Glomerular visceral epithelial cell (primary cell): ENCODE results near the gene XRCC1.

Source experiments
- DNase-seq: peaks from one replicate; pipeline ENCODE4 v3.0.0-alpha.2; 2016; ENCODE audit errors: extremely low spot score

XRCC1 gene, protein sequence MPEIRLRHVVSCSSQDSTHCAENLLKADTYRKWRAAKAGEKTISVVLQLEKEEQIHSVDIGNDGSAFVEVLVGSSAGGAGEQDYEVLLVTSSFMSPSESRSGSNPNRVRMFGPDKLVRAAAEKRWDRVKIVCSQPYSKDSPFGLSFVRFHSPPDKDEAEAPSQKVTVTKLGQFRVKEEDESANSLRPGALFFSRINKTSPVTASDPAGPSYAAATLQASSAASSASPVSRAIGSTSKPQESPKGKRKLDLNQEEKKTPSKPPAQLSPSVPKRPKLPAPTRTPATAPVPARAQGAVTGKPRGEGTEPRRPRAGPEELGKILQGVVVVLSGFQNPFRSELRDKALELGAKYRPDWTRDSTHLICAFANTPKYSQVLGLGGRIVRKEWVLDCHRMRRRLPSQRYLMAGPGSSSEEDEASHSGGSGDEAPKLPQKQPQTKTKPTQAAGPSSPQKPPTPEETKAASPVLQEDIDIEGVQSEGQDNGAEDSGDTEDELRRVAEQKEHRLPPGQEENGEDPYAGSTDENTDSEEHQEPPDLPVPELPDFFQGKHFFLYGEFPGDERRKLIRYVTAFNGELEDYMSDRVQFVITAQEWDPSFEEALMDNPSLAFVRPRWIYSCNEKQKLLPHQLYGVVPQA

DNA sequence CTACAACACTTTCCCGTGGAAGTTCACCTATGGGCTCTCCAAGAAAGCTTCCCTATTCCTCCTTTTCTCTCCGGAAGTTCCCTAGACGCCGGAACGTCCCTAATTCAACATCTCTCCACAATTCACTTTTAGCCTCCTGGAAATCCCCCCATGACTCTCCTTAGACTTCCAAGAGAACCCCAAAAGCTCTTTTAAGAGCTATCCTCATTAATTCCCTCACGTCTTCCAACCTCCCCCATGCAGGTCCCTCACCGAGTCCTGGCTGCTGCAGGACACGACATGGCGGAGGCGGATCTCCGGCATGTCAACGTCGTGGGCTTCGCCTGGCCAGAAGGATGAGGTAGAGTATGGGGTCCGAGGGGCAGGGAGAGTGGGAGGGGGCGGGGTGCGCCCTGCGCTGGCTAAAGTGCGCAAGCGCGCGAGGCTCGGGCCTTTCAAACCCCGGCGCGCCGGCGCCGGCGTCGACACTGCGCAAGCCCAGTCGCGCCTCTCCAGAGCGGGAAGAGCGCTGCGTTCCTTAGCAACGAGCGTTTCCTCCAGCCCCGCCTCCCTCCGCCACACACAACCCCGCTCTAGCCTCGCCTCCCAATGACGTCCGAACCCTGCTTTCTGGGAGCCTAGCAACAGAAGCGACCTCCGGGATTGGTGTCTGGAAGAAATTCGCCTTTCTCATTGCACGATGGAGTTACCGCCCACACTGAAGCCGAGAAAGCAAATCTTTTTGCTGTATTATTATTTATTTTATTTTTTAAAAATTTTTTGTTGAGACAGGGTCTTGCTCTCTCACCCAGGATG, at the start of gene XRCC1, which contains the start of gene PINLYP:
TSS of gene XRCC1 (minus strand) at position 372 of the 795 bp plus-strand sequence. CDS start at position 303, 69 bp downstream.
TSS of gene PINLYP (plus strand) at position 646 of the 795 bp plus-strand sequence. CDS start 1,391 bp downstream, outside the sequence.
- DNase-seq, result peak; percentile 99

DNA sequence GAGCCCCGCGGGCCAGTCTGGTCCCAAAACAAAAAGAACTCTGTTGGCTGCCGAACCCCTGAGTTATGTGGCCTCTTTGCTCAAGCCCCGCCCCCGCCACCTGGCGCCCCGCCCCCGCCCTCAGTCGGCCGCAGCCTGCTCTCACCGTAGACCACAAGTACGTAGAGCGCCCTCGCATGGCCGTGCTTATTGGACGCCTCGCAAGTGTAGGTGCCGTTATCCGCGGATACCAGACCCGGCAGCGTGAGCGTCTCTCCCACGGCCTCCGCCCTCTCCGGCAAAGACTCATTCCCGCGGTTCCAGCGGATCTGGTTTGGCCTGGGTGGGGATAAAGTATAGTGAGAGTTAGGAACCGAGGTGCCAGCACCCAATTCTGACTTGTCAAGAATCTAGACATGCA, 49.6 kb upstream of the XRCC1 start:
- no peak for DNase-seq

DNA sequence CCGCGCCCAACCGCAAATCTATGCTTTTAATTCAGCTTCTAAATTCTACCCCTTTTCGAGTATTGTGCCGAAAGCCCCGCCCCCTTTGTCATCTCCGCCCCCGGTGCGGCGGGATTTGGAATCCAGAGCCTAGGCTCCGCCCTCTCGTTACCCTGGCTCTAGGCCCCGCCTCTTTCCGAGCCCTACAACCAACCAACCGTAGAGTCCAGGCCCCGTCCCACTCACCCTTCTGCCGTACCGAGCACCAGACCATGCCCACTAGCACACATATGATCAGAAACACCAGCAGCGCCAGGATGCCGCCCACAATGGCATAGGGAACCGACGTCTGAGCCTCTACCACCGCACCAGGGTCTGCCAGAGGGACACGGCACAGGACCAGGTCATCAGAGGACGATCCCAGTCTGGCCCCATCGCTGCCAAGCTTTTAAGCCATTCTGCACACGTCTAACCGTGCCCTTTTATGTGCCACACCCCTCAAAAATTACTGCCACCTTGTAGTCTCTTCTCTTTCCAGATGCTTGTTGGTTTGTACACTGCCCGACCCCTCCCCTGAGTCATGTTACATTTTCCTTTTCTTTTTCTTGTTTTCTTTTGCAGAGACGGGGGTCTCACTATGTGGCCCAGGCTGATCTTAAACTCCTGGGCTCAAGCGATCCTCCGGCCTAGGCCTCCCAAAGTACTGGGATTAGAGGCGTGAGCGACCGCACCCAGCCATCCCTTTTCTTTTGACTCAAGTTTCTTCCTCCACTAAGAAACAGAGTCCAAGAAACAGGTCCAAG, 48.8 kb upstream of the XRCC1 start:
- DNase-seq, result no peak

DNA sequence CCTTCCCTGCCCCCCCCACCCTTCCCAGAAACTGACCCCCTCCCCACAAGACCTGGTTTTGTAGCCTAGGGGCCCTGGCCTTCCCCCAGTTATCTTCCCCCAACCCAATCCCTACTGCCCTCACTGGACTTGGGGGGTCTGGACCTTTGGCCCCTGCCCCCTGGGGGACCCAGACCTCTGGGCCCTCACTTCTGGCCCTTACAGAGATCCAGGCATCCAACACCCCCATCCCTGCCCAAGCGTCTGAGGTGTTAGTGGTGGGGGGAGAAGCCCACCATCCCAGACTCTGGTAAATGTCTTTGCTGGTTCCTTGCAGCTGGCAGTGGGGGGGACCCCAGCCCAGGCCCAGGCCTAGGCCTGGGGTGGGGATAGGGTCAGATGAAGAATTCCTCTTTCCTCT, 47.6 kb upstream of the XRCC1 start:
- DNase-seq, result no peak

DNA sequence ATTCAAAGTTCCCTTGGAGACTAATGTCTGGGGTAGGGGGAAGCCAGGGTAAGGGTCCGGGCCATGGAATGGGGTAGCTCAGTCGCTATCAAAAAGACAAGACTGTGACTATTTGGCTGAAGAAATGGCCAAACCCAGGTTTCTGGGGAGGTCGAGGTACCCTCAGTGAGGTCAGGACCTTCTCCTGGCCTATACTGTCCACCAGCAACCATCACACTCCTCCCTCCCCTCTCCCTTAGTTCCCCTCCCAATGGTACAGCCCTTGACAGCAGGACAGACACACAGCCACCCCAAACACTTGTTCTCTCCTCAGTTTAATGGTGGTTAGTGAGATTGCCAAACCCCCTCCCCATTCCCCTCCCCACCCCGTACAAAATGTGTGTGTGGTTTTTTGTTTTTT, 46.7 kb upstream of the XRCC1 start:
- no peak for DNase-seq

DNA sequence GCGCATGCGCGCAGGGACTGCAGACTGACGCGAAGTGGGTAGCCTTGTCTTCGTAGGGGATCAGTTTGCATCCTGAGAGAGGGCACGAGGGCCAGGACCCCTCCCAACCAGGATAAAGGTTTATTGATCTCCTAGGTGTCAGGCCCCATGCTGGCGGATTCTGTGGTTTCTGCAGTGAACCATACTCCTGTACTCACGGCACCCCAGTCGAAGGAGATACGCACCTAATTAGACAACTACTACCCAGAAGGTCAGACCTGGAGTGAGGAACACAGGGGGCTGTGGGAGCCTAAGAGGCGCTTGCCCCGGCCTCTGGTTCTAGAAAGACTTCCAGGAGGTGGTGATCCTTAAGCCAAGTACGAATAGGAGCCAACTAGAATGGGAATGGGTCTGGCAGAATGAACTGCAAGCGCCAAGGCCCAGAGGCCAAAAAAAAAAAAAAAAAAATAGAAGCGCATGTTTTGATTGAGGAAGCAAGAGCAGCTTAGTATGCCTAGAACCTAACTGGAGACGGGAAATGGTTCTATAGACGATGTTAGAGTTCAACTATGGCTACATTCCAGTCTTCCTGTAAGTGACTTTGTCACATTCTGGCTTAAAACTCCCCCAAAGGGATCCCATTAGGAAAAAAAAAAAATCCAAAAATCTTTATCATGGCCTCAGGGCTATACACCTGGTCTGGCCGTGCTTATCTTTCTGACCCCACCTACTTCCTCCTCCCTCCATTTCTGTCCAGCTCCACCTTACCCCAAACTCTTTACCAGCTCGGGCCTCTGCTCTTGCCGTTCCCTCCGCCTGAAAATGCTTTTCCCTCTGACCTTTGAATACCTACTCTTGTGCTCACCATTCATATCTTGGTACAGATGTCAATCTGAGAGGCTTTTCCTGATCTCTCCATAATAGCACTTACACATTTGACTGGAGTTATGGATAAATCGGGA, 45.0 kb upstream of the XRCC1 start:
- no peak for DNase-seq

DNA sequence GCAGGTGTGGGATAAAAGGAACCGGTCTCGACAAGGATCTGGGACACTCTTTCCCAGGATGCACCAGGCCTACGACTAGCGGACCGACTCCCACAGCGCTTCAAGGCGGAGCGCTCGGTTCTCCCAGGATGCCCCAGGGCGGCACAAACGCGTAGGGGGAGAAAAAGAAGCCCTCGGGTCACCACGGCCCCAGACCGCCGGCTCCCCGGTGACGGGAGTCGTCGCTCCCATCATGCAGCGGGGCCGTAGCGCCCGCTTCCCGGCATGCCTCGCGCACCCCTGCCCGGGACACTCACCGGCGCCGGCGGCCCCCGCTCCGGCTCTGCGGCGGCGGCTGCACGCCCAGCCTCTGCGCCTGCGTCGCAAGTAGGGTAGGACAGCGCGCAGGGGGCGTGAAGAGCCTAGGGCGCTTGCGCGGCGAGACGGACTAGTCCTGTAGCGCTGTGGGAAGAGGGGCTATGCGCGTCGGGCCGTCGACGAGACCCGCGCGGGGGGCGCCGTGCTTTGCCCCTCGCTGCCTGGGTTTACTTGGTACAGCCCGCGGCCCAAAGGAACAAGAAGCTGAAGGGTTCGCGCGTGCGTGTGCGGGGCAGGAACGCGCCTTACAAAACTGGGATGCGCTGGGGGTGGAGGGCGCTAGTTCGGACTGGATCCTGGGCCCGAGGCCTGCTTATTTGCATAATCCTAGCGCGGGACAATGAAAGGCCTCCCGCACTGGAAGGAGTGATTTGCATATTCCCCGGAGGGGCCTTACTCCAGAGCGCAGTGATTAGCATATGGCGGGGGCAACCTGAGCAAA, 44.1 kb upstream of the XRCC1 start, which contains the start of gene ZNF428:
TSS of gene ZNF428 (minus strand) at position 368 of the 799 bp plus-strand sequence. CDS start 5,325 bp downstream, outside the sequence.
- peak; percentile 85 for DNase-seq

DNA sequence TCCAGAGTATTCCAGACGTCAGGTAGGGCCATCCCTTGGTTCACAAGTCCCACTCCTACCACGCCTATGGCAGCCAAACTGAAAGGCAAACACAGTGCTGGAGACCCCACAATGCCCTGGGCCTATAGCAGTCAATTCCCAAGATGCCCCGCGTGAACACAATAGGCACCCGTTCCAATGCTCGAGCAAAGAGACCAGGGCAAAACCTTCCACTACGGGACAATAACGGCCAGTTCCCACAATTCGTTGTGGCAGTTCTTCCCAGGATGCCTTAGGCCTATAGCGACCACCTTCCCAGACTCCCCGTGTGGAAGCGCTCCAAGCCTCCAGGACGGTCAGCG, 43.6 kb upstream of the XRCC1 start:
- peak; percentile 37 for DNase-seq

DNA sequence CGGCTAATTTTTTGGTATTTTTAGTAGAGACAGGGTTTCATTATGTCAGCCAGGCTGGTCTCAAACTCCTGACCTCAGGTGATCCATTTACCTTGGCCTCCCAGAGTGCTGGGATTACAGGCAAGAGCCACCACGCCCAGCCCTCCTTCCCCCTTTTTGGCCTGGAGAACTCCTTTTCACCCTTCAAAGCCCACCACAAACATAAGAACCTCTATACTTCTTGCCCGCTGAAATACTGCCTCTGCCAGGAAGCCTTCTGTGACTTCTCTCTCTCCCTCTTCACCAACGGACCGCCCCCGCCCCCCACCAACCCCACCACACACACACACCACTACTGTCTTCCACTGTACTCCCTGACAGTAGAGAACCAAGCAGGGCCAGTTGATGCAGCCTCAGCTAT, 41.6 kb upstream of the XRCC1 start:
- DNase-seq, result no peak

DNA sequence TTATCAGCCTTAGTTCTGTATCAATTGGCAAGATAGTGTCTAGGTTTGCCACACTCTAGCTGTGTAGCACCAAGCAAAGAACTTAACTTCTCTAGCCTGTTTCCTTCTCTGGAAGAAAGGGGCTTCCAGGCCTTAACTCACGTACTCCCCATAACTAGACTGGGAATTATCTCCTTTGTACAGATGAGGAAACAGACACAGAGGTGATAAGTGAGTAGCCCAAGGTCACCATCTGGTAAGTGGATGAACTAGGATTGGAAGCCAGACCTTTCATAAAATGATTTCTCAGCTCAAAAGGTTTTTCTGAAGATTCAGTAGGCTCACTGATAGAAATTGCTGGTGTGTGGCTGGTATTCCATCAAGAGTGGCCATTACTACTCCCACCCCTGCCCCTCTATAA, 41.0 kb upstream of the XRCC1 start:
- no peak for DNase-seq

DNA sequence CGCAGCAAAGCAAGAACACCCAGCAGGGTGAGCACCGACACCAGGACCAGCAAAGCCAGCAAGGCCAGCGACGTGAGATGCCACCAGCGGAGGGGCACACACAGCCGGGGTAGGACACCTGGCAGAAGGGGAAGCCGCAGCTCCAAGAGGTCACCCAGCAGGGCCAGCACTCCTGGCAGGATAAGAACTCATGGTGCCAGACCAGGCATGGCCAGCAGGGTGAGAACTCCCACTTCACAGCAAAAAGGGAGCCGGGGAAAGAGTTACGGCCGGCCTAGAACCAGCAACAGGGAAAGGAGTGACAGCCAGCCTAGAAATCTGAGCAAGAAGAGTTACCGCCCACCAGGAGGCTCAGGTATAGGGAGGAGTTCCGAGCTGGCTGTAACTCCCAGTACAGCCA, 37.0 kb upstream of the XRCC1 start:
- DNase-seq, result no peak

DNA sequence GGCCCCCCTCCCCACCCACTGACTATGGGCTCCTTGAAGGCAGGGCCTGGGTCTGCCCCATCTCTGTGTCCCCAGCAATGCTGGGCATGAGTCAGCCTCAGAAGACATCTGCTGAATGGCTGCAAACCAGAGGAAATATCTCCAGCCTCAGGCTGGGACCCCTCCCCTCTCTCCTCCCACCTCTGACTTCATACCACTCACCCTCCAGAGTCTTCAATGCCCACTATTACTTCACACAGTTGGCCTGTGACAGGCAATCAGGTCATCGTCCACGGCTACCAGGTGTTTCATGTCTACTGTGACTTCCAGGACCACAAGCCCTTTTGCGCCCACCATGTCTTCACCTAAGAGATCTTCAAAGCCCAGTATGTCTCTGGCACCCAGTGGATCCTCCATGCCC, 36.5 kb upstream of the XRCC1 start, which contains the start of gene SRRM5:
TSS of gene SRRM5 (plus strand) at position 301 of the 400 bp plus-strand sequence. CDS start at position 335, 34 bp downstream.
- no peak for DNase-seq

DNA sequence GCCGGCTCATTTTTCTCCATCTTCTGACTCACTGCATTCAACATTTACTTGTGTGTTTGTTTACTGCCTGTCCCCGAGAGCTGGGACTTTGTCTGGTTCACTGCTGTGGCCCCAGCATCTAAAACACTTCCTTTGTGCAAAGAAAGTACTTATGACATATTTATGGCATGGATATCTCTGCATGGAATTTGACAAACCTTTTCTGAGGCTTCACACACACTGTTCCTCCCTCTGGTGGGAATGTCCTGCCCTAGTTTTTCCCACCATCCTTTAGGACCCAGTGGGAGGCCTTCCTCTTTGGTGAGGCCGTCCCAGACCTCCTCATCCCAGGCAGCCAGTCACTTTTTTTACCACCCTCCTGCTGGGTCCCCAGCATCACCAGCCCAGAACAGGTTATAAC, 35.2 kb upstream of the XRCC1 start:
- no peak for DNase-seq

DNA sequence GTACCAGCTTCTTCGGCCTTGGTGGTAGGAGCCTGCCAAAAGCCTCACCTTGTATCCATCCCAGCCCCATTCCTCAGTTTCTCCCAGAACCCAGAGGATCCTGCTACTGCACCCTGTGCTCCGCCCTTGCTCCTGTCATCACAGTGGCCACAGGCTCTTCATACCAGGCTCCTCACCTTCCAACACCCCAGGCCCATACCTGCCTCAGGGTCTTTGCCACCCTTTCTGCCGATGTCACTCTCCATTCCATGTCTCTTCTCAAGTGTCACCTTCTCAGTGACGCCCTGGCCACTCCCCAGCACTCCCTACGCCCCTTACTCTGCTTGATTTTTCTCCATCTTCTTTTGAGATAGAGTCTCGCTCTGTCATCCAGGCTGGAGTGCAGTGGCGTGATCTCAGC, 34.5 kb upstream of the XRCC1 start:
- DNase-seq, result no peak

DNA sequence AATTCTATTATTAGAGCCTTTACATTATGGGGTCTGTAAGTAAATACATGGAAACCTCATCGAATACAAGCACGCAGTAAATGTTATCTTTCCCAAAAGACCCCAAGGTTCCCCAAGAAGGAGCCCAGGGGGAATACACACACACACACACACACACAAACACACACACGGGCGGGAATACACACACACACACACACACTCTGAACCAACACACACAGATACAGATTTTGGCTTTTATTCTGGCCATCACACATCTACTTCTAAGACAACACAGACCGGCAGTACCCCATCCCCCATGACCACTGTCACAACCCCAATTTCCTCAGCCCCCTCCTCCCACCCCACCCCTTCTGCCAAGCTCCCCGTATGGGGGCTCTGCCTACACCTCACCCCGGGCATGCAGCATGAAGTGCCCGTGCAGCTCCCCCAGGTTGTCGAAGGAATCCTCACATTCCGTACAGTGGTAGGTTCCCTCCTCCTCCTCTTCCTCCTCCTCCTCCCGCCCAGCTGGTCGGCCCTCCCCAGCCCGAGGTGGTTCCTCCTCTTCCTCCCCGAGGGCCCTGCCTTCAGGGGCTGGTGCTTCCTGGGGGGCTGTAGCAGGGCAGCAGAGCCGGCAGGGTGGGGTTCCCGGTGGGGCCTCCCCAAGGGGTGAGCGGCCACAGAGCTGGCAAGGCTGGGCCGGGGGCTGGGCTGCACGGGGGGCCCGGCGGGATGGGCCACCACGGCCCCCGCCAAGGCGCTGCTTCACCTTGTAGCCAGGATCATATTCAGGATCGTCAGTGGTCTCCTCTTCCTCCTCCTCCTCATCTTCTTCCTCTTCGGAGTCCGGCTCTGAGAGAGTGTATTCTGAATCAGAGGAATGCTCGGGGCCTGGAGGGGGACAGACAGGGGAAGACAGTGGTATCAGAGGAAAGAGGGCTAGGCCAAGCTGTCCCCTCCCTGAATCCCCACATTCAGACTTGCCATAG, 32.2 kb upstream of the XRCC1 start:
- DNase-seq, result no peak

DNA sequence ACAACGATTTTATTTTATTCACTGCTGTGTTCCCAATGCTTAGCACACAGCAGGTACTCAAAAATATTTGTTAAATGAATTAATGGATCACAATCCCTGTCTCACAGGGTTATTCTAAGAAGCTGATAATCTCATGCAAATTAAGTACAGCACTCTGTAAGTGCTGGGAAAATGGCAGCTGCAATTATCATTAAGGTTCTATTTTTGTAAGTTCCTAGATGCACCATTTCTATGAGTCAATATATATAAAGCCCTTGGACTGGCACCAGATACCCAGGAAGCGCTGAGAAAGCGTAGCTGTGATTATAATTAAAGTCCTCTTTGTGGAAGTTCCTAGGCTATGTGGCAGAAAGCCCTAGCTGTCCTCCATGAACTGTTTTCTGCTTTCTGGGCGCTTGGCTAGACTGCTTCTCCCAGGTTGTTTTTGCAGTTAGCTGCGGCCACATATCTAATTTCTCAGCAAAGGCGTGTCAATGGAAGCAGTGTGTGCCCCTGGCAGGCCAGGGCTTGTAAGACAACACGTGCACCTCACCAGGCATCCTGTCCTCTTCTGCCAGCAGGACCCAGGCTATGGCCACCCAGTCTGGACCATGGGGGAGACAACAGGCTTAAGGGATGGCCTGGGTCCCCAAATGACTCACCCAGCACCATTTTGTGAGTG, 31.4 kb upstream of the XRCC1 start:
- no peak for DNase-seq

DNA sequence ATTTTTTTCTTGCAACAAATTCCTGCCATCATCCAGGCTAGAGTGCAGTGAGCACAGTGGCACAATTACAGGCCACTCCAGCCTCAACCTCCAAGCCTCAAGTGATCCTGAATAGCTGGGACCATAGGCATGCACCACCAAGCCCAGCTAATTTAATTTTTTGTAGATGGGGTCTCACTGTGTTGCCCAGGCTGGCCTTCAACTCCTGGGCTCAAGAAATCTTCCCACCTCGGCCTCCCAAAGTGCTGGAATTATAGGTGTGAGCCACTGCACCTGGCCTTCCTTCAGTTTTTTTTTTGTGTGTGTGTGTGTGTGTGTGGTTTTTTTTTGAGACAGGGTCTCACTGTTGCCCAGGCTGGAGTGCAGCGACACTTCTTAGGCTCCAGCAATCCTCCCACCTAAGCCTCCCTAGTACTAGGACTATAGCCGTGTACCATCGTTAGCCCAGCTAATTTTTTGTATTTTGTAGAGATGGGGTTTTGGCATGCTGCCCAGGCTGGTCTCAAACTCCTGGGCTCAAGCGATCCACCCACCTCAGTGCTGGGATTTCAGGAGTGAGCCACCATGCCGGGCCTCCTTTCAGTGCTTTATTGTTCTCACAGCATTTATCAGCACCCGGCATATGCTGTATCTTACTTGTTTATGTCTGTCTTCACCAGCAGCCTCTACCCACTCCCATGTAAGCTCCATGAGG, 30.7 kb upstream of the XRCC1 start:
- no peak for DNase-seq
